PC-9 (cell line): ENCODE results near the gene ERMP1. TPM values are rescaled to one million over a fixed set of nuclear protein-coding genes. Genes with fewer than 3 reads are reported as not detected.

Source experiments
- BruUV-seq: library from RNA; stranded (reverse); fragments of 400-500 nt; replicated peaks from 2 replicates; lab custom pipeline; 2021; lab: Mats Ljungman, UMichigan
- CTCF ChIA-PET: fragments of 300-600 bp; sonication (Branson Sonifier 250); formaldehyde crosslinking; loops from one replicate; lab custom pipeline; 2022; ENCODE audit warnings: antibody characterized with exemption; lab: Charles Lee
- POLR2A ChIA-PET: fragments of 300-600 bp; sonication (Branson Sonifier 250); formaldehyde crosslinking; loops from one replicate; lab custom pipeline; 2022; ENCODE audit warnings: antibody characterized with exemption; ENCODE audit not compliant: unreplicated experiment; lab: Charles Lee
- DNase-seq, 2 experiments: peaks; one replicate each; pipeline versions ENCODE4 v3.0.0 to v3.0.0-alpha.2; 2015 to 2022; ENCODE audit warnings: mixed read lengths in 1 of 2
- H2AFZ ChIP-seq: fragments of 200-600 bp; sonication (generic); 2 replicates; pipeline ENCODE4 v1.8.1; 2017; ENCODE audit warnings: antibody characterized with exemption
- H3F3A ChIP-seq: fragments of 200-600 bp; sonication (generic); 2 replicates; pipeline ENCODE4 v1.8.1; 2017; ENCODE audit warnings: antibody characterized with exemption, mild to moderate bottlenecking, low read depth; ENCODE audit not compliant: insufficient read depth
- H3K27ac ChIP-seq: fragments of 200-600 bp; sonication (generic); 2 replicates; pipeline ENCODE4 v1.6.1; 2016; ENCODE audit warnings: mixed run types
- H3K27me3 ChIP-seq: fragments of 200-600 bp; sonication (generic); 2 replicates; pipeline ENCODE4 v1.6.1; 2016; ENCODE audit warnings: low read depth, mixed run types; ENCODE audit not compliant: insufficient read depth
- H3K36me3 ChIP-seq: fragments of 200-600 bp; sonication (generic); 2 replicates; pipeline ENCODE4 v1.6.1; 2016; ENCODE audit warnings: low read depth, mixed run types
- H3K4me1 ChIP-seq: fragments of 200-600 bp; sonication (generic); replicated peaks from 2 replicates; pipeline ENCODE4 v1.6.1; 2016; ENCODE audit warnings: mixed run types; ENCODE audit not compliant: insufficient read depth
- H3K4me2 ChIP-seq: fragments of 200-600 bp; sonication (generic); 2 replicates; pipeline ENCODE4 v1.6.1; 2017; ENCODE audit warnings: mixed run types
- H3K4me3 ChIP-seq: fragments of 200-600 bp; sonication (generic); 2 replicates; pipeline ENCODE4 v1.6.1; 2016; ENCODE audit warnings: mixed run types
- H3K79me2 ChIP-seq: fragments of 200-600 bp; sonication (generic); 2 replicates; pipeline ENCODE4 v1.6.1; 2017; ENCODE audit warnings: low read depth, mixed run types
- H3K9me2 ChIP-seq: fragments of 200-600 bp; sonication (generic); 2 replicates; pipeline ENCODE4 v1.8.1; 2017; ENCODE audit warnings: mild to moderate bottlenecking; ENCODE audit not compliant: insufficient read depth
- H3K9me3 ChIP-seq: fragments of 200-600 bp; sonication (generic); 2 replicates; pipeline ENCODE4 v1.8.1; 2016; ENCODE audit warnings: low read depth; ENCODE audit not compliant: insufficient read depth
- H4K20me1 ChIP-seq: fragments of 200-600 bp; sonication (generic); 2 replicates; pipeline ENCODE4 v1.8.1; 2017; ENCODE audit not compliant: insufficient read depth
- CTCF ChIP-seq: fragments of 200-600 bp; sonication (generic); conservative IDR thresholded peaks from 2 replicates; pipeline ENCODE4 v1.6.1; 2017; ENCODE audit warnings: mixed run types, antibody characterized with exemption, mild to moderate bottlenecking, moderate library complexity
- EZH2 ChIP-seq: fragments of 200-600 bp; sonication (generic); IDR thresholded peaks from 2 replicates; pipeline ENCODE4 v1.8.0; 2017; ENCODE audit warnings: antibody characterized with exemption, low read depth
- intact Hi-C: fragments of 100-400 bp; cut with micrococcal nuclease; formaldehyde crosslinking; loops from one replicate; pipeline ENCODE4 v1.10.0; 2022; ENCODE audit not compliant: unreplicated experiment
- total RNA-seq: library from RNA; stranded (reverse); gene quantifications from 2 replicates; pipeline ENCODE4 v1.2.3, GENCODE V29; 2021

The ERMP1 gene
- total RNA-seq, 1 experiment from 2014 or later: 51.0 TPM

- POLR2A ChIA-PET: no interaction called here
- intact Hi-C loops: no loop called here
- no peaks in the 10 kb centered on the region for H3K9me3 ChIP-seq
- H3K79me2 ChIP-seq: peaks cover 27% of the 10 kb centered on the region
- peaks cover 15% of the 10 kb centered on the region; the same call in 1 of the 2 replicates for H3K36me3 ChIP-seq
- no peak overlapping the region for H3K4me3 ChIP-seq
- H3F3A ChIP-seq: no peaks in the 10 kb centered on the region
- no peaks in the 10 kb centered on the region for H4K20me1 ChIP-seq
- no peak for TF ChIP-seq EZH2
- no peak for TF ChIP-seq CTCF
- no peak overlapping the region for H3K27ac ChIP-seq
- H2AFZ ChIP-seq: no peak overlapping the region
- no peak overlapping the region for H3K4me2 ChIP-seq
- CTCF ChIA-PET: no interaction called here
- no TSS peak for BruUV-seq
- no peak for DNase-seq
- no peaks in the 10 kb centered on the region for H3K4me1 ChIP-seq
- H3K9me2 ChIP-seq: no peaks in the 10 kb centered on the region
- no peaks in the 10 kb centered on the region for H3K27me3 ChIP-seq
Observed at GRCh38 chr9:5791870-5792269, 41.0 kb downstream of the ERMP1 start.

GRCh38 chr9:5790923-5791322 is 42.0 kb downstream of the ERMP1 start:
- Histone ChIP-seq H3K36me3 (peaks cover 22% of the 10 kb centered on the region; the same call in 1 of the 2 replicates), H3K27ac (no peak overlapping the region), H3K9me2 (no peaks in the 10 kb centered on the region), H3K27me3 (no peaks in the 10 kb centered on the region), H3K4me2 (no peak overlapping the region), H3K4me3 (no peak overlapping the region), H3K79me2 (peaks cover 27% of the 10 kb centered on the region), H4K20me1 (no peaks in the 10 kb centered on the region), H2AFZ (no peak overlapping the region), H3K4me1 (no peaks in the 10 kb centered on the region), H3K9me3 (no peaks in the 10 kb centered on the region), H3F3A (no peaks in the 10 kb centered on the region)
- no TSS peak for BruUV-seq
- POLR2A ChIA-PET: no interaction called here
- CTCF ChIA-PET: no interaction called here
- no peak for DNase-seq
- no peak for TF ChIP-seq EZH2
- TF ChIP-seq CTCF: no peak
- intact Hi-C loops: no loop called here

GRCh38 chr9:5789489-5789888 is 43.4 kb downstream of the ERMP1 start:
- DNase-seq: no peak
- Histone ChIP-seq H3K27ac (no peak overlapping the region), H3K4me3 (no peak overlapping the region), H3K27me3 (no peaks in the 10 kb centered on the region), H3K36me3 (peaks cover 28% of the 10 kb centered on the region; the same call in 1 of the 2 replicates), H3K4me2 (no peak overlapping the region), H3K9me2 (no peaks in the 10 kb centered on the region), H3K4me1 (no peaks in the 10 kb centered on the region), H3K9me3 (no peaks in the 10 kb centered on the region), H2AFZ (no peak overlapping the region), H3F3A (no peaks in the 10 kb centered on the region; the same call in 1 of the 2 replicates), H3K79me2 (peaks cover 23% of the 10 kb centered on the region), H4K20me1 (no peaks in the 10 kb centered on the region)
- no TSS peak for BruUV-seq
- intact Hi-C loops: no loop called here
- ChIA-PET CTCF (interaction anchor here (0.6 kb wide), 1 partner anchor 501 kb away, joined by 4 read pairs; no protein-coding TSS in a partner anchor), POLR2A (no interaction called here)
- TF ChIP-seq CTCF (no peak), EZH2 (no peak)
